ENCODE results near the gene ABCA5.

Gene ABCA5

DNA sequence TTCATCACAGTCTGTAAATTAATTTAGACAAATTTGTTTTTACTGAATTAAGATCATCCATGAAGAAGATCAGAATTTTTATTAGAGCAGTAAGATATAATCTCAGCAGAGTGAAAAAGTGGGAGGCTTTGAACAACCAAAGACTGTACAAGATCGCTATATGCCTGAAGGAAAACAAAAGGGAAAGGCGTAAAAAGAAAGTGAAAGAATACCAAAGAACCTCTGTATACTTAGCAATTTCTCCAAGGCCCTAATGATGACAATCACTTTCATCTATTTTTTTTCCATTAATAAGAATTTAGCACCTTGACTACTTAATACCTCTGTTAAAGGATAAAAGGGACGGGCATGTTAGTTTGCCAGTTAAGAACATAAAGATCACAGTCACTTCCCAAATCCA lies 59.7 kb downstream of the ABCA5 start:
- no peak for DNase-seq (ENCODE audit: low read depth)

DNA sequence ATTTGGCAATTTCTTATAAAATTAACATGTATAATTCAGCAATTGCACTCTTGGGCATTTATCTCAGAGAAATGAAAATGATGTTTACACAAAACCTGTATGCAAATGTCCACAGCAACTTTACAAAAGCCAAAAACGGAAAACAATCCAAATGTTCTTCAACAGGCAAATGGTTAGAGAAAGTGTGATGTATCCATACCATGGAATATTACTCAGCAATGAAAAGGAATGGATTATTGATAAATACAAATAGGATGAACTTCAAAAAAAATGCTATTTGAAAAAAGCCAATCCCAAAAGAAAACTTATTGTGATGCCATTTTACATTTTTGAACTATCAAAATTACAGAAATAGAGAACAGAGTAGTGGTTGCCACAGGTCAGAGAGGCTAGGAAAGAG lies 61.1 kb downstream of the ABCA5 start:
- DNase-seq (ENCODE audit: low read depth) = no peak

DNA sequence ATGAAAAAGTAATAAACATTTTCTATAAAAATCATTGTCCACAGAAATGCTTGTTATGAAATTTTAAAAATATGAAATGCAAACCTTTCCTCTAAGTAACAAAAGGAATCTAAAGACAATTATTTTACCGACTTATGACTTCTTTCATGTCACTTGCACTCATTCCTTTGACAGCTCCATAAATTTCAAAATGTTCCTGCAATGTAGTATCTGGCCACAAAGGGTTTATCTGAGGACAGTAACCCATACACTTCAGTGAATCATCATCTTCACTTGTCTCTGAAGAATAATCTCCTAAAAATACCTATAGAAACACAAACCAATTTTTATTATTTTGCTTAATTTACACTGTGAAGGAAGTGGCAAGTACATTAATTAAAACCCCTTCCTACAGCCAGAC lies 72.7 kb downstream of the ABCA5 start:
- peak; percentile 15 for DNase-seq (ENCODE audit: low read depth)

DNA sequence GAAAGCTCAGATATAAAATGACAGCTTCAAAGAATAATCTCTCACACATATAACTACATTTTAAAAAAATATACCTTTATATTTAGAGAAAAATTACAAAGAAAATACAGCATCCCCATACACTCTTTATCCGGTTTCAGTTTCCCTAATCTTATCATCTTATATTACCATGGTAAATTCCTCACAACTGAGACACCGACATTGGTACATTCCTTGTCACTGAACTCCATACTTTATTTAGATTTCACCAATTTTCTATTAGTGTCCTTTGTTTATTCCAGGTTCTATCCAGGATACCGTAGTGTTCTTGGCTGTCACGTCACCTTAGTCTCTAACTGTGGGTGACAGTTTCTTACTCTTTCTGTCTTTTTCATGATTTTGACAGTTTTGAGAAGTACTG lies 76.3 kb downstream of the ABCA5 start:
- DNase-seq (ENCODE audit: low read depth) = peak; percentile 68

DNA sequence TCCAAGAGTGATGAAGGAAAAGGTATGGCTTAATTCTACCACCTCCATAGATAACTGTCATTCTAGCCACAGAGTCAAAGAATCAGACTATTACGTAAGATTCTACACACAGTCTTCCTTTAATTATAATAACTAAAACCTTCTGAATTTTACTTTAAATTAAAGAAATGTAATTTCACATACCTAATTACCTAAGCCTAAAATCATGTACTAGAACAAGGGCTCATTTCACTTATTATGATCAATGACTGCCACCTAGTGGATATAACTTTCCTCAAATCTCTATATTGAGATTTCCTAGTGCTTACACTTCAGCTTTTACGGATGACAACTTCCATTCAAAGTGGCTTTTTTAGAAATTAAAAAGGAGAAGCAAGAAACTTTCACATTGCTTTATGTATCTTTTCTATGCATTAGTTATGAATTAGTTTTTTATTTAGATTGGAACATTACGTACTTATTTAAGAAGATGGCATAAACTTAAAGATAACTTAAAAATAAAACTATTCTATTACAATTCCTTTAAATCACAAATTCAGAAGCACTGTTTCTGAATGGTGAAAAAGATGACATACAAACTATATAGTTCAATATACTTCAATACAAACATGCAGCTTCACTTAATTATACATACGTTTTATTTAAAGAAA lies 80.1 kb downstream of the ABCA5 start:
- peak; percentile 74 for DNase-seq (ENCODE audit: low read depth)

DNA sequence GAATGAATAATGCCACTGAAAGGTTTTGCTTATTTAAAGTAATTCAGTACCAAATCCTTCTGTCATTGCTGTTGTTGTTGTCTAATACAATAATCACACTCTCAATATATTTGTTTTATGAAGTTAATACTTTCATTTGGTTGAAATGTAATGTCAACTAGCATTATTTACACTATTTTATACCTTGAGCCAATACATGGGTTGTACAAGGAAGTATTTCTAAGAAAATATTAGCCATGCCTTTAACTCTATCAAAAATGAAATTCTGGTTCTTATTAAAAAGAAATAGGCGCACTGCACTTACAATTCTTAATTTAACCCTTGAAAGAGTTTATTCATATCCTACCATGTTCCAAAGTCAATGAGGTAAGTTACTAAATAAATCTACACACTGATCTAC lies 80.7 kb downstream of the ABCA5 start:
- DNase-seq (ENCODE audit: low read depth) = no peak

DNA sequence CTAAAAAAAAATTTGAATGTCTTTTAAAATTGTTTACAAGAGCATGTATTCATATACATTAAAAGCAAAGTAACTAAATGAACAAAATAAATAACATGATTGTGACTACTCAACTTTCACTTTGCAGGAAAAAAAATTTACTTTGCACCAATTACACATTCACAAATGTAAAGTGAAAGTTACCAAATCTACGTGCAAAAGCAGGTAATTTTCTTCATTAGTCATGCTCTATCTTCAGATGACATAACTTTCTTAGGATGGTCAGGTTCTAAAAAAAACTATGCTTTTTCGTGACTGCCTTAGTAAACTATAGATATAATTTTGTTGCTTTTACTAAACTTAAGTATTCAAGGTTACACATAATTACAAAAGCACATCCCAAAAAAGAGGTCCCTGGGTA lies 81.3 kb downstream of the ABCA5 start:
- DNase-seq (ENCODE audit: low read depth) = no peak

DNA sequence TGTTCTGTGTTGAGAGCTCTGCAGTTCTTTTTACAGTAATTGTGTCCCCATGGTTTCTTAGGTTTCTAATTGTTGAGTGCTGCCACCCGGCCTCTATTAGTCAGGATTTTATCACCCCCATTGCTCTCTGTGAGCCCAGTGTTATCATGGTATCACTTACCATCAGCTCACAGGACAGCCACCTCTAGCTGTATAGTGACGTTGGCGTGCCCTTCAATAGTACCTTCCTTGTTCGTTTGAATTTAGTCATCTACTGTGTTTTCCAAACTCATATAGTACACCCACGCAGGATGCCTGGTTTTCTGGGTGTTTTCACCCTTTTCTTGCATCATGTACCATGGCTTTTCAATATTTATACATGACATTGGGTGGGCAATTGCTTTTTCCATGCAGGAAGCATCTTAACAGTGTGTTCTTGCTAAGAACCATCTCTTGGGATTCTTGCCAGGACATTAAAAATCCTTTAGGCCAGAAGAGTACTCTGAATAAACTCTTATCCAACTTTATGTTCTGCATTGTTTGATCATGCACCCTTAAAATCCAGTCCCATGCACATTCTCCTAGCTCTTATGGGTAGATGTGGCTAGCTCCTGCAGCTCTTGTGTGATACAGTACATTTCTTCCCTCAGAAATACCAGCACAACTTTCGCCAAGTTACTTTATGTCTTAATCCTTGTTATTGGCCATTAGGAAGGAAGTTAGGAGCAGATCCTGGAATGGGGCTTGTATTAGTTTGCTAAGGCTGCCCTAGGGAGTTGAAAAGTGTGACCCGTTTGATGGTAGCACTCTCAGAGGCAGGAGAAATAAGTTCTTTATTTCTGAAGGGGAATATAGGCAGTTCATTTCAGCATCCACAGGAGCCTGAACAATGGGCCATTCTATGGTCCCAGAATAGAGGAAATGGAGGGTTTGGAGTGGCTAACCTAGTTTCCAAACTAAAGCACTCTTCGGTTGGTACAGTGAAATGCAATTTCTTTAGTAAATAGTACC lies 87.0 kb downstream of the ABCA5 start:
- no peak for DNase-seq (ENCODE audit: low read depth)

DNA sequence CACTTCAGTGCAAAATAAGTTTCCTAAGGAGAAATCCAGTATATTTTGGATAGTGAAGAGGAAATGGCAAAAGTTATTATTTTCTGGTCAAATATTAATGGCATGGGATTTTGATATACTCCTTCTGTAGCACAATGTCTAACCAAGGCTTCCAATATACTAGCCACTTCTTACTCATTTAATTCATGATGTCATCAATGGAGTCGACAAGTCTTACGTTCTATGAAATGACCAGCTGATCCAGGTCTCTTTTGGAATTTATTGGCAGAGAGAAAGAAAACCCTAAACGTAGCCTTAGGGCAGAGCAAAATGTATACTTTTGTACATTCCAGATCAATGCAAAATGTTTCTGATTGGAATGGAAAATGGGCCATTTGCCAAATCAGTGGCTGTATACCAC lies 90.0 kb downstream of the ABCA5 start:
- no peak for DNase-seq (ENCODE audit: low read depth)

DNA sequence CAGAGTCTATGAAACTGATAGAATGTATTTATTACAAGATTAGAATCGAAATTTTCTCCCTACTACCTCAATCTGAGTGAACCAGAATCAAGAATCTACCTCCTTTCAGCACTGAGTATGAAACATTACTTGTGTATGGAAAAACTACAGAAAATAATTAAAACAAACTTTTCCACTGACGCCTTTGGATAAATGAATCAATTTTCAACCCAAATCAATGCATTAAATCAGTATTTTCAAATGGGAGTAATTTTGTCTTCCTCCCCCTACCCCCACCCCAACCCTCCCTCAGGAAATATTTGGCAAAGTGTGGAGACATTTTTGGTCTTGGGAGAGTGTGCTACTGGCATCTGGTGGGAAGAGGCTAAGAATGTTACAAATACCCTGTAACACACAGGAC lies 90.5 kb downstream of the ABCA5 start:
- no peak for DNase-seq (ENCODE audit: low read depth)

DNA sequence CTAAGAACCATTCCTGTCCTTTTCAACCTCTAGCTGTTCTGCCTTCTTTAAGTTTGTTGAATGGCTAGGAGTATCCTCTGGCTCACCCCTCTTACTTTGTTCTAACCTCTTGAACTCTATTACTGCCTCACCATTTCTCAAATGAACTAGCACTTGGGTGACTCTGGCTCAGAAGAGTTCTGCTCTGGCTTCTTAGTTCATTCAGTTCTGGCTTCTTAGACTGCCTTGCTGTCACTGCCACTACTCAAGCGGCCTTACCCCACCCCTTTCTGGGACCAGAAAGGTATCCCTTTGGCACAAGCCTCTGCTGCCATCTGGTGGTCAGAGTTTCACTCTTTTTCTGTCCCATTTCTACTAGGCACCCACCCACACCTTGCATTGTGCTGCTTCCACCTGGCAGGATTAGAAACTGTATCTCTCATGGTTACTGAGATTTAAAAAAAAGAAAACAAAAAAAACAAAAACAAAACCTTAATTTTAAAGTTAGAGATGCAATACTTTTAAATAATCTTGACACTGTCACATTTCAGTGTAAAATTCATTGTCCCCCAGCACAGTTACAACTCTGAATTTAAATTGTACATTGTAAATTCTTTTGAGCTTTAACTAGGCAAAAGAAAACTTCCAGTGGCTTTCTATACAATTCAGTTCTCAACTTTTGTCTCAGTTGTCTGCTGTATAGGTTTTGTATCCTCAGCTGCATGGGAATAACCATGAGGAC lies 91.4 kb downstream of the ABCA5 start:
- DNase-seq (ENCODE audit: low read depth) = peak; percentile 88

DNA sequence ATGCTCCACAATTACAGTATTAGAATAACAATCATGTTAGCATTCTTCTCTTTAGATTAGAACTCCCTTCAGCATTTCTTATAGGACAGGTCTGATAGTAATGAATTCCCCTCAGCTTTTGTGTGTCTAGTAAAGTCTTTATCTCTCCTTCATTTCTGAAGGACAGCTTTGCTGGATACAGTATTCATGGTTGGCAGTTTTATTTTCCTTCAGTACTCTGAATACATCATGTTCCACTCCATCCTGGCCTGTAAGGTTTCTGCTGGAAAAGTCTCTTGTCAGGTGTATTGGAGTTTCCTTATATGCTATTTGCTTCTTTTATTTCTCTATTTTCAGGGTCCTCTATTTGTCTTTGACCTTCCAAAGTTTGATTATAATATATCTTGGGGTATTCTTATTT lies 94.3 kb downstream of the ABCA5 start:
- DNase-seq (ENCODE audit: low read depth) = no peak

DNA sequence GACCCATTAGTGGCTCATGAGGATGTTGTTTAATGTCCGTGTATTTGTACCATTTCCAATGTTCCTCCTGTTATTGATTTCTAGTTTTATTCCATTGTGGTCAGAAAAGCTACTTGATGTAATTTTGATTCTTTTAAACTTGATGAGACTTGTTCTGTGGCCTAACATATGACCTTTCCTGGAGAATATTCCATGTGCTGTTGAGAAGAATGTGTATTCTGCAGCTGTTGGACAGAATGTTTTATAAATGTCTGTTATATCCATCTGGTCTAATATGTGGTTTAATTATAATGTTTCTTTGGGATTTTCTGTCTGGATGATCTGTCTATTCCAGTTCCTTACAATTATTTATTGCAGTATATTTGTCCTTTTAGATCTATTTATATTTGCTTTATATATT lies 95.4 kb downstream of the ABCA5 start:
- no peak for DNase-seq (ENCODE audit: low read depth)

DNA sequence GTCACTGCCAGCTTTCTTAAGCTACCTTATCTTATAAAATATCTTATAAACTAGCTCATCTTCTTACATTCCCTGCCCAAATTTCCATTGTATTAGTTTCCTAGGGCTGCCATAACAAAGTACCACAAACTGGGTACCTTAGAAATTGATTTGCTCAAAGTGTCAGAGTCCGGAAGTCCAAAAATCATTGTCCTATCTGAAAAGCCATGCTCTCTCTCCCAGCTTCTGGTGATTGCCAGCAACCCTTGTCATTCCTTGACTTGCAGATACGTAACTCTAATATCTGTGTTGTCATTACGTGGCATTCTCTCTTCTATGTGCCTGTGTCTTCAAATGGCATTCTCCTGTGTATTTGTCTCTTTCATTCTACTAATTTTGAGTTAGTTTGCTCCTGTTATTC lies 96.0 kb downstream of the ABCA5 start:
- no peak for DNase-seq (ENCODE audit: low read depth)

DNA sequence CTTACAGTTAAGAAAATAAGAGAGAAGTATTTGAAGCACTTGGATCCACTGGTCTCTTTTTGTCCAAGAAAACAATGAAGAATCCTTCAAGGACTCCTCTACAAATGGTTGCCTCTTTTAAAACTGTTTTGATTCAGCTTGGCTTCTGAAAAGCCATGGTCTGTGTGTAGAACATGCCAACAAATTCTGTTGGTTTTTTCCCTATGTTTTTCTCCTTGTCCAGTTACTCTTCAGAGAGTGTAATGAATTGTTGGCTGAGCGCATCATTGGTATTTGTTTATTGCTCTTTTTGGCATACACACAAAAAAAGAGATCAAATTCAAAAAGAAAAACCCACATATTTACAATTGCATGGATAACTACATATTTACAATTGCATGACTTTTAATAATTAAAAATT lies 98.4 kb downstream of the ABCA5 start, which contains the start of gene ABCA10:
Gene ABCA10 (minus strand): TSS at position 249 of the 400 bp plus-strand sequence. CDS start 3,466 bp downstream, outside the sequence.
- DNase-seq (ENCODE audit: low read depth) = no peak

DNA sequence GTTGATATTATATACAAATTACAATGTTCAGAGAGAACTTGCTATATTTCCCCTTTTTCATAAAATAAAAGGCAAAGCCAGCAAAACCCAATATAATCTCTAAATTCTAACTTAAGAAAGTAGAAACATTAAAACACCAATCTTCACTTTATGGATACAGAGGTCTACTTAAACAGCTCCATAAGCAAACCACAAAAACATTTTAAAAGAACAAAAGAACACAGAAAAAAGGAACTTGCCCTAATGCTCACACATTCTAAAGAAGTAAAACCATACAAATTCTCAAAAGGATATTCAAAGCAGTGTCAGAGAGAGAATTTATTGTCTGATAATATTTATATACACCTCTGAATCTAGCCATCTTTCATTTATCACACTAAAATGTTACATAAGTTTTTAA lies 98.9 kb downstream of the ABCA5 start:
- DNase-seq (ENCODE audit: low read depth) = no peak

DNA sequence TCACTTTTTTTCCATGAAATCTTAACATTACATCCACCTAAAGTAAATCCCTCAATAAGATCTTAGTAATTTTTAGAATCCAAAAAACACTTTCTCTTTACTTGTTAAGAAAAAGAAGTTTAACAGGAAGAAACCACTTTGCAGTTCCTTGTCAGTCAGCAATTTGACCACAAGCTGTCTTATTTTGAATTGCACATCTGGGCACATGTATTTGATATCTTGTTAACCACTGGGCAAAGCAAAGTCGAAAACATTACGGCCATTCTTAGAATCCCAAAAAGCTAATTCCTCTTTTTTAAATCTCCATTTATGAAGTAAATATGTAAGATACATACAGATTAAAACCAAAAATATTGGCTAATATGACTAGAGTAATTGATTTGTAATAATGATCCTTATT lies 99.4 kb downstream of the ABCA5 start:
- no peak for DNase-seq (ENCODE audit: low read depth)

DNA sequence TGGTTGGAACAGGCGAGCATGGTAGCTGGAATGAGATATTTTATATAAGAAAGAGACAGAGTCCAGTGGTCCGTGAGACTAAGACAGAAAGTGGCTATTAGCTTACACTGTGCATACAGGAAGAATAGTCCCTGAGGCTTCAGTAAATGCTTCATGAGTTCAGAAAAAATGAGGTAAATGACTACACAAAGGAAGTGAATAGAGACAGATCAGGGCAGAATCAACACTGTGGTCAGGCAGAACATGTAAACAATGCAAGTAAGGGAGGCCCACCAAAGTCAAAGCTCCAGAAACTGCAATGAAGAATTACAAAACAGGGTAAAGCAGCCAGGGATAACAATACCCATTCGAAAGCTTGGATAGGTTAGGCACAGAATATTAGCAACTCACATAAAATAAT lies 103.1 kb downstream of the ABCA5 start:
- DNase-seq (ENCODE audit: low read depth) = peak; percentile 78

DNA sequence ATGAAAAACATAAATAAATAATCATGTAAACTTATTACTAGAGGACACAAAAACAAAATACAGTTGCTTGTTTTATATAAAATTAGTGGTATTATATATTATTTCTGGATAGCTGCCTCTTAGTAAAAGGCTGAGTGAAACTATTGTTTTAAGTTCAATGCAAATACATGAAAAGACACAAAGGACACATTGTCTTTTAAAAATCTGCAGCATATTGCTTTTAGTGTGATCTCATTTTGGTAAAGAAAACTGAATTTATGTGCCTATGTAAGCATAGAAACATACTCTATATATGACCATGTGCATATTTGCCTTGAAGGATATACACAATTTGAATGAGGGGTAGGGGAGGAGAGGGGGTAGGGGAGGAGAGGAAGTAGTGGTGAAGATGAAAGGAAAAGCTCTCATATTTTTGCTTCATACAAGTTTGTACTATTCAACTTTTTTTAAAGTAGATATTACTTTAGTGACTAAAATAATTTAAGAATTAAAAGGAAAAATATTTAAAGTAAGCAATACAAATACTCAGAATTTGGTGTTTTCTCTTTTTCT lies 104.2 kb downstream of the ABCA5 start:
- no peak for DNase-seq (ENCODE audit: low read depth)

DNA sequence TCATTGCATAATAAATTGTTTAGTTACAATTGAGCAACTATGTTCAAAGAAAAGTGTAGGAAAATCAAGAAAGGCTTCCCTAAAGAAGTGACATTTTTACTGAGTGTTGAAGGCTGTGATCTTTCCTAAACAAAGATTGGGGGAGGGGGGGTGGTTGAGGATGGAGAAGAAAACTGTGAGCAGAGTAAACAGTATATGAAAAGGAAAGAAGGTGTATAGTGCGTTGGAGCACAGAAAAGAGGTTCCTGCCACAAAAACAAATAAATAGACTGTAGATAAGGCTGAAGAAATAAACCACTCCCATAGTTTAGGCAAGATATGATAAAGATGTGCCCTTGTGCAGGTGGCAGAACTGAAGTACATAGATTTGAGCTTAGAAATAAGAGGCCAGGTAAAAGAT lies 106.8 kb downstream of the ABCA5 start:
- DNase-seq (ENCODE audit: low read depth) = no peak

DNA sequence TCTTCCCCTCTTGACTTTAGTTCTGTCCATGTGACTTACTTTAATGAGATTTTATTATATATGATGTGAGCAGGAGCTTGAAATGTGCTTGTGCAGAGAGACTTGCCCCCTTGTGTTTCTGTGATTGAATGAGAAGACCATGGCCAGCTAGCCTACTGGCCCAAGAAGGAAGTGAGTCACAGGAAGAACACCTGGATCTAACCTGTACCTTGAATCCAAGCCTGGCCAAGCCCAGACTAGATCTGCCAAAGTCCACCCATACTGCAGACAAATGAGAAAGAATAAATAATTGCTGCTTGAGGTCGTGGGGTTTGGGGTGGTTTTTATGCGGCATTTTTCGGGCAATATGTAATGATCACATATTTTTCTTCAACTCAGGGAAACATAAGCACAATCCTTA lies 107.9 kb downstream of the ABCA5 start:
- no peak for DNase-seq (ENCODE audit: low read depth)

DNA sequence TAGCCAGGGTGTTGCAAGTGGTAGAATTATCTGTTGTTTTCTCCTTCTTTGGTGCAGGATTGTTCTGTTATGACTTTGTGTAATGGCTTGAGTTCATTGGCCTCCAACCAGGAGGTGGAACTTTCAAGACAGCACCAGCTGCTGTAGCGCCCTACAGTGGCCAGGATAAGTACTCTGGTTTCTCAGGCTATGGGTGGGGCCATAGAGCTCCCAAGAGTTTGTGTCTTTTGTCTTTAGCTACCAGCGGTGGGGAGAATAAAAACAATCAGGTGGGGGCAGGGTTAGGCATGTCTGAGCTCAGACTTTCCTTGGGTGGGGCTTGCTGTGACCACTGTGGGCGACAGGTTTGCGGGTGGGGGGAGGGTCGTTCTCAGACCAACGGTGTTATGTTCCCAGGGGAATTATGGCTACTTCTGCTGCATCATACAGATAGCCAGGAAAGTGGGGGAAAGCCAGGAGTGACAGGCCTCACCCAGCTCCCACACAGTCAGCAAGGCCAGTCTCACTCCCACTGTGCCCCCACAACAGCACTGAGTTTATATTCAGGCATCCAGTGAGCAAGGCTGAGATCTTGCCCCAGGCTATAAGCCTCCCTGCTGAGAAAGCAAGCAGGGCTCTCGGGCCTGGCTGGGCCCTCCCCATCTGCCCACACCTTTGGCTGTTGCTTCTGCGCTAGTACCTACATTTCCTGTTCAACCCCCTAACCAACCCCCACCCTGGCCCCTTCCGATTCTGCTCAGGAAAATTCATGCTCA lies 113.7 kb downstream of the ABCA5 start:
- DNase-seq (ENCODE audit: low read depth) = peak; percentile 54
